Uterus (tissue), 4 donors: Measurements from ENCODE around the gene DNAJB5. TPM values are rescaled to one million over a fixed set of nuclear protein-coding genes. Genes with fewer than 3 reads are reported as not detected.

Experiments
- DNase-seq, 2 donors: peaks; one replicate each; pipeline ENCODE4 v3.0.0-alpha.2; 2019 to 2020
- H3K27ac ChIP-seq, 2 donors: fragments of 200-600 bp; sonication (generic); 1 replicate in 1 of 2; 2 replicates in 1 of 2; pipeline ENCODE4 v1.5.1; 2016 to 2018
- H3K27me3 ChIP-seq, 2 donors: fragments of 200-600 bp; sonication (generic); one replicate each; pipeline ENCODE4 v1.5.1; 2018 to 2019; ENCODE audit warnings: control low read depth in 1 of 2
- H3K36me3 ChIP-seq, 2 donors: fragments of 200-600 bp; sonication (generic); one replicate each; pipeline ENCODE4 v1.5.1; 2019; ENCODE audit warnings: control low read depth in 1 of 2
- H3K4me1 ChIP-seq, 2 donors: fragments of 200-600 bp; sonication (generic); one replicate each; pipeline ENCODE4 v1.5.1; 2018 to 2019; ENCODE audit warnings: control low read depth in 1 of 2
- H3K4me3 ChIP-seq, 2 donors: fragments of 200-600 bp; sonication (generic); 1 replicate in 1 of 2; 2 replicates in 1 of 2; pipeline ENCODE4 v1.5.1; 2018 to 2019; ENCODE audit warnings: mild to moderate bottlenecking in 1 of 2
- H3K9me3 ChIP-seq, 2 donors: fragments of 200-600 bp; sonication (generic); one replicate each; pipeline ENCODE4 v1.5.1; 2019; ENCODE audit warnings: control low read depth in 1 of 2
- POLR2A ChIP-seq, 2 donors: fragments of 450-650 bp; IDR thresholded peaks; one replicate each; pipeline ENCODE4 v1.6.1; 2016; ENCODE audit warnings: antibody characterized with exemption in 2 of 2, mild to moderate bottlenecking in 1 of 2, moderate library complexity in 1 of 2
- intact Hi-C: fragments of 100-400 bp; cut with DNase I; formaldehyde crosslinking; loops from one replicate; pipeline ENCODE4 v1.15.1; 2023; ENCODE audit warnings: low total_unique reads
- total RNA-seq, 4 donors: library from RNA; depleted of rRNA in 3 of 4; stranded (reverse); fragments of >200 nt in 3 of 4; gene quantifications; one replicate each; pipeline versions ENCODE4 v1.1.0 to v1.2.4, GENCODE V29; 2014 to 2023
- TF ChIP-seq, protein P1 (sequence below), 4 experiments: fragments of 200-600 bp in 2 of 4; fragments of 450-650 bp in 2 of 4; sonication (generic) in 2 of 4; IDR thresholded peaks; one replicate each; pipeline ENCODE4 v1.5.1; 2016 to 2019; ENCODE audit warnings: antibody characterized with exemption in 4 of 4, mild to moderate bottlenecking in 2 of 4, moderate library complexity in 1 of 4
- donor health status: DM: yes; HTN: yes; CAD: no.

DNAJB5 gene
- total RNA-seq, 4 donors from 2014 or later, result 9.7 to 45.0 (median 25.1) TPM

DNA sequence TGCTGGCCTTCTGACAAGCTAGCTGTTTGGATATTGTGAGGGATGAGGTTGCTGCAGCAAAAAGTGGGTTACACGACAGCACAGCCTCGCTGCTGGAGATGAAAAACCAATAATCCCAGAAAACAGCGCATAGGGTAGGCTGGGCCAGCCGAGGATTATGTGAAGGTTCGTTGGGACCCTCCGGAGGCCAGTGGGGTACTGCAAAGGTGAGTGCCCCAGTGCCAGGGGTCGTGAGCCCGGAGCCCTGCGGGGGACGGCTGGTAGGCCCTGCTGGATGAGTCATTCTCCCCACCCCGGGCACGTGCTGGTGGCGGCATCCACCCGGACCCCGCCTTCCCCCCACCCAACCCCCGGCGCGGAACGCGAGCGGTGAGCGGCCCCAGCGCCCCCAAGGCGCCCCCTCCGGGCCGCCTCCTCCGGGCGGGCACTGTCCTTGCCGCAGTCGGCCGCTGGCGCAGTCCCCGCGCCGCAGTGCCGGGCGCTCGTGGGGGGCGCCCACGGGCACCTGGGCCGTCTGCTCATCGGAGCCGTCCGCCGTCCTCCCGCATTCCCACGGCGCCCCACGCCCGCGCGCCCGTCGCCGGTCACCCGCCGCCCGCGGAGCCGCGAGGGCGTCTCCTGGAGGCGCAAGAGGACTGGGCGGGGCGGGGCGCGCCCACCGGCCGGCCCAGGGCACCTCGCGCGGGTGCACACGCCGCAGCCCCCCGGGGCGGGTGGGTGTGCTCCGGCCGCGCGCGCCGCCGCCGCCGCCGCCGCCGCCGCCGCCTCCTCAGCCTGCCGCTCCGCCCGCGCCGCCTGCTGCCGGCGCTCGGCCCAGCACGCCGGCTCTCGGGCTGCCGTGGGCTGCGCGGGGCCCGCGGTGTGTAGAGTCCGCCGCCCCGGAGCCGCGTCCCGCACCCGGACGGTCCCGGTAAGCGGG is 31.8 kb upstream of the DNAJB5 start, which contains the start of gene PHF24:
Gene PHF24 (plus strand): TSS at position 794 of the 919 bp plus-strand sequence. CDS start 13,014 bp downstream, outside the sequence.
- peak within 1 kb of the TSS in 1 of 2 donors; percentile 34 for H3K4me3 ChIP-seq
- TF ChIP-seq POLR2A (IDR thresholded peaks at IDR 0.05), result no peak
- TF ChIP-seq, protein P1, sequence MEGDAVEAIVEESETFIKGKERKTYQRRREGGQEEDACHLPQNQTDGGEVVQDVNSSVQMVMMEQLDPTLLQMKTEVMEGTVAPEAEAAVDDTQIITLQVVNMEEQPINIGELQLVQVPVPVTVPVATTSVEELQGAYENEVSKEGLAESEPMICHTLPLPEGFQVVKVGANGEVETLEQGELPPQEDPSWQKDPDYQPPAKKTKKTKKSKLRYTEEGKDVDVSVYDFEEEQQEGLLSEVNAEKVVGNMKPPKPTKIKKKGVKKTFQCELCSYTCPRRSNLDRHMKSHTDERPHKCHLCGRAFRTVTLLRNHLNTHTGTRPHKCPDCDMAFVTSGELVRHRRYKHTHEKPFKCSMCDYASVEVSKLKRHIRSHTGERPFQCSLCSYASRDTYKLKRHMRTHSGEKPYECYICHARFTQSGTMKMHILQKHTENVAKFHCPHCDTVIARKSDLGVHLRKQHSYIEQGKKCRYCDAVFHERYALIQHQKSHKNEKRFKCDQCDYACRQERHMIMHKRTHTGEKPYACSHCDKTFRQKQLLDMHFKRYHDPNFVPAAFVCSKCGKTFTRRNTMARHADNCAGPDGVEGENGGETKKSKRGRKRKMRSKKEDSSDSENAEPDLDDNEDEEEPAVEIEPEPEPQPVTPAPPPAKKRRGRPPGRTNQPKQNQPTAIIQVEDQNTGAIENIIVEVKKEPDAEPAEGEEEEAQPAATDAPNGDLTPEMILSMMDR (IDR thresholded peaks at IDR 0.05), result peak in 2 of 4 experiments; percentile 19 to 31
- H3K36me3 ChIP-seq, result no peaks in the 10 kb centered on the region
- no peaks in the 10 kb centered on the region for H3K9me3 ChIP-seq
- no peak within 1 kb of the TSS for H3K27ac ChIP-seq
- intact Hi-C loops, result no loop called here
- peaks cover 0 to 3% of the 10 kb centered on the region in 2 donors for H3K4me1 ChIP-seq
- no peaks in the 10 kb centered on the region for H3K27me3 ChIP-seq
- no peak for DNase-seq

DNA sequence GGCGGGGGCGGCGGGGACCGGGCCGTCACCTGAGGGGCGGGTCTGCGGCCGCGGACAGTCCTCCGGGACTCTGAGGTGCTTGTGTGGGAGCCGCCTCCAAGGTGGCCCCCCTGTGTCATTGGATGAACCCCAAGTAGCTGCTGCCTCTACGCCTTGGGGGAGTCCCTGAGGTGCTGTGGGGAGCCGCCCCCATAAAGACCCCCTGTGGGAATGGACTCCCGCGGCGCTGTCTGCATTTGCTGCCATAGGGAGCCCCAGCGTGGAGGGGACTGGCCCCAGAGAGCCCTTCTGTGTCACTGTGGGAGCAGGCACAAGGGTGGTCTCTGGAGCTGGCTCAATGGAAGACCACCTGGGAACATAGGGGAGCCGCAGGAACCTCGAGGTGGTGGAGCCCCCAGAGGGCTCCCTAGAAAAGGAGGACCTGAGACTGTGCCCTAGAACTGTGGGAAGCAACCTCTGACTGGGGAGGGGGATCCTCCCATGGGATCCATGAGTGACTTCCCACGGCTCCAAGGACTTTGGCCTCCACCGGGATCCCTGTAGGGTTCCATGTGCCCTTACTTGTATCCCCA is 31.0 kb upstream of the DNAJB5 start:
- intact Hi-C loops, result no loop called here
- no peaks in the 10 kb centered on the region for H3K36me3 ChIP-seq
- H3K9me3 ChIP-seq, result no peaks in the 10 kb centered on the region
- H3K4me1 ChIP-seq, result peaks cover 0 to 3% of the 10 kb centered on the region in 2 donors
- no peak overlapping the region for H3K27ac ChIP-seq
- no peaks in the 10 kb centered on the region for H3K27me3 ChIP-seq
- no peak for TF ChIP-seq POLR2A (IDR thresholded peaks at IDR 0.05)
- TF ChIP-seq, protein P1 (IDR thresholded peaks at IDR 0.05), result no peak
- peak overlapping the region in 1 of 2 donors; percentile 27 for H3K4me3 ChIP-seq
- no peak for DNase-seq

DNA sequence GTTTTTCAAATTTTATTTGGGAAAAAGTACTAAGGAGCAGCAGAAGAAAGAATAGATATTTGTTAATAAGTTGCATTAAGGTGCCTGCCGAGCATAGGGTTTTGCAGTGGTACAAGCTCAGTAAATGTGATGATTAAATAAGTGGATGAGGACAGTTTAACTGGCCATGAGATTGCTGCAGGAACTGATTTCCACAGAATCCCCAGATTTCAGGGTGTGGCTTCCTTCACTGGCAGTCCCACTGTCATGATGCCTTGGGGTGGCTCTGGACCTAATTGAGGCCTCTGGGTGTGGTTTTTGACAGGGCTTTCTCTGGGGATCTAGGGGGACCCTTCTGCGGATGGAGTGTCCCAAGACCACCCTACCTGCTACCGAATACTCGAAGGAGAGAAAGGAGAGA is 30.1 kb upstream of the DNAJB5 start:
- no peak for DNase-seq
- Histone ChIP-seq H3K27me3 (no peaks in the 10 kb centered on the region), H3K4me1 (peaks cover 0 to 3% of the 10 kb centered on the region in 2 donors), H3K27ac (no peak overlapping the region), H3K4me3 (no peak overlapping the region), H3K9me3 (no peaks in the 10 kb centered on the region), H3K36me3 (no peaks in the 10 kb centered on the region)
- intact Hi-C loops, result no loop called here
- no peak for TF ChIP-seq POLR2A (IDR thresholded peaks at IDR 0.05)
- TF ChIP-seq, protein P1 (IDR thresholded peaks at IDR 0.05), result no peak

DNA sequence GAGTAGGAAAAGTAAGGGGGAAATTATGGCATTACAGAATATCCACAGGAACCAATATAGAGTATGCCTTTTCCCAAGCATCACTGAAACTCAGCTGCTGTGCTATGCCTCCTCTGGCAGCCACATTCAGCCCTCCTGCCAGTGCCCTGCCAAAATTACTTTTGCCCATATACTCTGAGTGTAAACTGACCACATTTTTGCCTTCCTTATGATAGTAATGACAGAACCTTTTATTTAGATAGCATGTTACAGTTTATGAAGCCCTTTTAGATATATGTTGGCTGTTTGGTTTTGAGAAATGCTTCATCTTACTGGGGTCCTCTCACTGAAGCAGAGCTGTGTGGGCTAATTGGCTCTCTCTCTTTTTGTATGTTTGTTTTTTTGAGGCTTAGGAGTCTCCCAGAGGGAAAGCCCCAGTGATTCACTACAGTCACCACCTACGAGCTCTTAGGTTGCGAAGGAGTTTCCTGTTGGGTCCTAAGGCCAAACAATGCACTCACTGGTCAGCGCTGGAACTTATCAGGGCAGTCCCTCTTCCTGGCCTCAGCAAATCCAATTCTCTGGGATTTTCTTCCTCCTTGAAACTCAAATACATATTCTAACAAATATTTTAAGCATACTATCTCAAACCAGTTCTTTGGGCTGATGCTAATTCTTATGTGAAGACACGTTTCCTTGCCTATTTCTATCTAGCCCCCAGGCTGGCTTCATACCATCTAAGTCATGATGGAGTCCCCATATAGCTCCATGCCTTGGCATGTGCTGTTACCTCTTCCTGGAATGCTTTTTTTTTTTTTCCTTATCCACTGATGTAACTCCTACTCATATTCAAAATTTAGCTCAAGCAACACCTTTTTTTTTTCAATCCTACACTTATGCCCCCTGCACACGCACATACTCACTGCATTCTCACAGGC is 27.7 kb upstream of the DNAJB5 start:
- H3K4me3 ChIP-seq, result no peak overlapping the region
- H3K27ac ChIP-seq, result no peak overlapping the region
- peaks cover 0 to 3% of the 10 kb centered on the region in 2 donors for H3K4me1 ChIP-seq
- TF ChIP-seq, protein P1 (IDR thresholded peaks at IDR 0.05), result no peak
- TF ChIP-seq POLR2A (IDR thresholded peaks at IDR 0.05), result no peak
- DNase-seq, result no peak
- H3K27me3 ChIP-seq, result no peaks in the 10 kb centered on the region
- intact Hi-C loops, result no loop called here
- no peaks in the 10 kb centered on the region for H3K36me3 ChIP-seq
- no peaks in the 10 kb centered on the region for H3K9me3 ChIP-seq
